K562 (cell line): ENCODE results near the gene MSANTD1. TPM values are rescaled to one million over a fixed set of nuclear protein-coding genes. Genes with fewer than 3 reads are reported as not detected.

ENCODE experiments used
- ATAC-seq: fragments of 200-7000 bp; cut with Tn5 transposase; 3 replicates; pipeline ENCODE4 v1.9.1; 2020; ENCODE audit warnings: moderate library complexity
- BruUV-seq: library from RNA; stranded (reverse); fragments of 400-500 nt; replicated peaks from 2 replicates; lab custom pipeline; 2021; lab: Mats Ljungman, UMichigan
- CTCF ChIA-PET: fragments of 300-600 bp; formaldehyde crosslinking; extraction: SDS; loops from one replicate; lab custom pipeline; 2021; ENCODE audit warnings: low intra/inter-chr PET ratio; lab: Yijun Ruan, JAX
- POLR2A ChIA-PET: fragments of 300-600, 350-650 bp; sonication (Branson Sonifier 250); formaldehyde crosslinking; extraction: SDS; loops from one replicate; lab custom pipeline; 2021; ENCODE audit warnings: antibody characterized with exemption, inconsistent platforms; lab: Yijun Ruan, JAX
- DNase-seq, 4 experiments: peaks; one replicate each; pipeline versions ENCODE4 v3.0.0 to v3.0.0-alpha.2; 2011 to 2018; ENCODE audit warnings: low spot score in 3 of 4, mixed read lengths in 3 of 4; ENCODE audit errors: extremely low read depth in 1 of 4
- FAIRE-seq: peaks from 2 replicates; lab custom pipeline; 2011; peaks lifted over from hg19 to GRCh38; lab: Jason Lieb, UNC
- H2AFZ ChIP-seq: 2 replicates; pipeline ENCODE4 v1.6.0; 2011; ENCODE audit warnings: low read depth, low read length, control low read depth, inconsistent platforms
- H3K27ac ChIP-seq: fragments of 200-600 bp; 3 replicates; pipeline ENCODE4 v1.8.0; 2011; ENCODE audit warnings: low read depth, mild to moderate bottlenecking, control low read depth, inconsistent platforms, low read length, moderate library complexity, mixed read lengths; ENCODE audit errors: extremely low read depth
- H3K27me3 ChIP-seq, 2 experiments: fragments of 300-600 bp in 1 of 2; 2 replicates in 1 of 2; 3 replicates in 1 of 2; pipeline versions ENCODE4 v1.6.0 to v1.8.0; 2011; ENCODE audit warnings: inconsistent platforms in 2 of 2, low read length in 2 of 2, mild to moderate bottlenecking in 1 of 2, mixed read lengths in 1 of 2, moderate library complexity in 1 of 2; ENCODE audit not compliant: control insufficient read depth in 2 of 2, insufficient read depth in 2 of 2
- H3K36me3 ChIP-seq: fragments of 300-600 bp; 3 replicates; pipeline ENCODE4 v1.8.0; 2011; ENCODE audit warnings: mild to moderate bottlenecking, low read length, inconsistent platforms; ENCODE audit not compliant: control insufficient read depth, insufficient read depth
- H3K4me1 ChIP-seq, 2 experiments: fragments of 200-600 bp in 1 of 2; replicated peaks in 1 of 2; 2 replicates in 1 of 2; 3 replicates in 1 of 2; pipeline versions ENCODE4 v1.5.1 to v1.8.0; 2011; ENCODE audit warnings: inconsistent platforms in 2 of 2, low read length in 2 of 2, mild to moderate bottlenecking in 1 of 2, mixed read lengths in 1 of 2, moderate library complexity in 1 of 2; ENCODE audit not compliant: control insufficient read depth in 2 of 2, insufficient read depth in 2 of 2
- H3K4me2 ChIP-seq: 2 replicates; pipeline ENCODE4 v1.6.1; 2011; ENCODE audit warnings: low read length, control low read depth, inconsistent platforms, mixed read lengths; ENCODE audit not compliant: insufficient read depth
- H3K4me3 ChIP-seq: fragments of 200-600 bp; sonication (generic), shearing (Covaris generic); 2 replicates; pipeline ENCODE4 v1.5.1; 2016; ENCODE audit warnings: control low read depth, inconsistent platforms
- H3K79me2 ChIP-seq: fragments of 200-600 bp; 3 replicates; pipeline ENCODE4 v1.8.0; 2011; ENCODE audit warnings: low read length, inconsistent platforms; ENCODE audit not compliant: control insufficient read depth, insufficient read depth
- H3K9ac ChIP-seq, 2 experiments: 2 replicates each; pipeline versions ENCODE4 v1.6.0 to v1.6.1; 2011; ENCODE audit warnings: low read depth in 2 of 2, low read length in 2 of 2, control low read depth in 1 of 2, inconsistent platforms in 1 of 2, mild to moderate bottlenecking in 1 of 2, mixed read lengths in 1 of 2; ENCODE audit not compliant: insufficient read depth in 1 of 2
- H3K9me1 ChIP-seq: one replicate; pipeline ENCODE4 v1.6.0; 2011; ENCODE audit warnings: inconsistent platforms, mild to moderate bottlenecking, low read length, moderate library complexity; ENCODE audit not compliant: control insufficient read depth, insufficient read depth
- H3K9me3 ChIP-seq: replicated peaks from 2 replicates; pipeline ENCODE4 v1.5.1; 2011; ENCODE audit warnings: low read depth, low read length, inconsistent platforms; ENCODE audit not compliant: control insufficient read depth, insufficient read depth
- H4K20me1 ChIP-seq: replicated peaks from 2 replicates; pipeline ENCODE4 v1.6.1; 2011; ENCODE audit warnings: low read length, inconsistent platforms, mixed read lengths; ENCODE audit not compliant: control insufficient read depth, insufficient read depth
- GTF3C2 ChIP-seq: IDR thresholded peaks from 3 replicates; pipeline ENCODE4 v1.6.1; 2011; ENCODE audit warnings: borderline replicate concordance, mild to moderate bottlenecking, moderate library complexity; ENCODE audit not compliant: insufficient read length; ENCODE audit errors: extremely low read depth
- ILK ChIP-seq: fragments of 450-650 bp; IDR thresholded peaks from 2 replicates; pipeline ENCODE4 v1.6.1; 2016; ENCODE audit warnings: missing genetic modification characterization, low read depth, mild to moderate bottlenecking, missing compliant biosample characterization, moderate library complexity, borderline replicate concordance
- IRF2 ChIP-seq: sonication (generic); formaldehyde crosslinking; IDR thresholded peaks from 2 replicates; pipeline ENCODE4 v1.8.1; 2022; ENCODE audit warnings: mild to moderate bottlenecking, missing genetic modification reagents
- PRDM10 ChIP-seq: fragments of 450-650 bp; IDR thresholded peaks from 2 replicates; pipeline ENCODE4 v1.6.1; 2018; ENCODE audit not compliant: partially characterized antibody
- RBM15 ChIP-seq: fragments of 200-400 bp; formaldehyde crosslinking; IDR thresholded peaks from 2 replicates; pipeline ENCODE4 v1.6.1; 2018; ENCODE audit warnings: mild to moderate bottlenecking, low read length, moderate library complexity; ENCODE audit not compliant: insufficient read depth
- ZC3H8 ChIP-seq: fragments of 450-650 bp; IDR thresholded peaks from 2 replicates; pipeline ENCODE4 v1.6.1; 2017
- ZNF551 ChIP-seq: fragments of 250-450 bp; sonication (Bioruptor Pico); IDR thresholded peaks from 2 replicates; pipeline ENCODE4 v1.5.0; 2021; ENCODE audit warnings: mild to moderate bottlenecking, moderate library complexity
- ZNF584 ChIP-seq: fragments of 200-800 bp; sonication (Bioruptor generic); IDR thresholded peaks from 2 replicates; pipeline ENCODE4 v1.6.1; 2016; ENCODE audit warnings: low read depth, mild to moderate bottlenecking, missing genetic modification characterization, missing compliant biosample characterization
- WGBS: fragments of 100-300 bp; shearing (Covaris generic); methylation state at CpG from one replicate; pipeline ENCODE4 v1.1.6; 2016; ENCODE audit warnings: low coverage, mixed read lengths; ENCODE audit not compliant: insufficient coverage; ENCODE audit errors: missing lambda C conversion rate; 5-methylcytosine and 5-hydroxymethylcytosine counted together
- in situ Hi-C: fragments of 300-500 bp; cut with MboI; formaldehyde crosslinking; loops from 4 replicates; pipeline ENCODE4 v1.15.0; 2018; ENCODE audit warnings: inconsistent platforms, mixed read lengths
- intact Hi-C: fragments of 100-400 bp; cut with micrococcal nuclease; formaldehyde crosslinking; loops from 2 replicates; pipeline ENCODE4 v1.14.2; 2022
- polyA plus RNA-seq, 8 experiments: library from polyadenylated mRNA; depleted of rRNA in 4 of 8; stranded (reverse) in 5 of 8; unstranded in 3 of 8; fragments of >200 nt; fragmentation: Nextera tagmentation in 2 of 8; fragmentation: Illumina TruSeq in 1 of 8; extraction: Ambion mirVana in 2 of 8; extraction: Trizol in 1 of 8; gene quantifications; 2 replicates each; pipeline versions ENCODE4 v1.2.1 to v1.2.3, GENCODE V29; 2011 to 2014; ENCODE audit warnings: inconsistent platforms in 1 of 8, missing spikeins in 1 of 8
- total RNA-seq, 7 experiments: library from RNA; depleted of rRNA in 6 of 7; stranded (reverse); fragments of >200 nt in 6 of 7; fragmentation: Illumina TruSeq in 2 of 7; extraction: Trizol in 2 of 7; gene quantifications; 2 replicates each; pipeline versions ENCODE4 v1.2.1 to v1.2.3, GENCODE V29; 2011 to 2021; ENCODE audit warnings: low replicate concordance in 1 of 7

Gene MSANTD1
- total and polyA plus RNA-seq, 9 of the 15 experiments (the other 6 are each of a cell fraction or from before 2014, with no cell fraction given): 0.04 to 0.09 (median 0.07) TPM; not detected in 6

- POLR2A ChIA-PET: no interaction called here
- intact Hi-C loops (no loop called here), in situ Hi-C loops (no loop called here)
- no TSS peak for BruUV-seq
- Histone ChIP-seq H3K4me3 (no peak overlapping the region), H3K9me1 (no peaks in the 10 kb centered on the region), H4K20me1 (no peaks in the 10 kb centered on the region; the same call in none of the 2 replicates), H3K9ac (no peak overlapping the region), H3K4me1 (peaks cover 0 to 16% of the 10 kb centered on the region in 2 experiments; a peak in 1 of 5 replicates), H3K79me2 (no peaks in the 10 kb centered on the region), H3K27me3 (peaks cover 55 to 66% of the 10 kb centered on the region in 2 experiments; a peak in 4 of 5 replicates), H3K4me2 (no peak overlapping the region), H3K27ac (no peak overlapping the region), H3K36me3 (no peaks in the 10 kb centered on the region), H3K9me3 (no peaks in the 10 kb centered on the region), H2AFZ (no peak overlapping the region)
- CTCF ChIA-PET: no interaction called here
- ATAC-seq (no peak), DNase-seq (no peak), FAIRE-seq (no peak)
- TF ChIP-seq ZNF584 (CRISPR knock-in tag): no peak
- no peak for TF ChIP-seq RBM15
- no peak for TF ChIP-seq GTF3C2
- TF ChIP-seq ZNF551 (CRISPR knock-in tag): no peak
- no peak for TF ChIP-seq ZC3H8
- TF ChIP-seq ILK (tag): no peak
- TF ChIP-seq PRDM10: no peak
- TF ChIP-seq IRF2 (CRISPR knock-in tag): no peak
- WGBS: 3% methylated on average over 6 of the region's 6 CpGs
These were observed 34.5 kb downstream of the MSANTD1 start for GRCh38 chr4:3283483-3283882.
